PC-3 (cell line): ENCODE data around the gene SLC35E3. TPM values are rescaled to one million over a fixed set of nuclear protein-coding genes. Genes with fewer than 3 reads are reported as not detected.

ENCODE experiments used
- total RNA-seq: library from RNA; depleted of rRNA; stranded (reverse); fragments of >200 nt; gene quantifications from 2 replicates; pipeline ENCODE4 v1.2.3, GENCODE V29; 2014; rRNA removed

The SLC35E3 gene
- total RNA-seq, 1 experiment from 2014 or later, result 2.2 TPM

Other genes with a start within 250 kb of the SLC35E3 start
- 98.0 and 103 TPM in 2 replicates for gene RAP1B, start 135.3 kb upstream of the SLC35E3 start, total RNA-seq
- gene NUP107, start 59.2 kb upstream of the SLC35E3 start, total RNA-seq, result 89.3 and 106 TPM in 2 replicates
- gene MDM2, start 62.0 kb downstream of the SLC35E3 start, total RNA-seq, result 43.0 and 86.4 TPM in 2 replicates
- gene CPM, start 187.0 kb downstream of the SLC35E3 start, total RNA-seq, result 3.1 and 5.3 TPM in 2 replicates